Right lung (tissue), 5 donors: Measurements from ENCODE around the gene CCDC158. TPM values are rescaled to one million over a fixed set of nuclear protein-coding genes. Genes with fewer than 3 reads are reported as not detected.
A peak's percentile ranks its signal among the peaks of the same experiment; 100 is the strongest.
"Not testable (repeated sequence)": the region's sequence is repeated elsewhere in the genome, so short reads cannot be mapped to it uniquely, and the experiment has no call there.

ENCODE experiments used
- DNase-seq, 2 donors: peaks; one replicate each; pipeline ENCODE4 v3.0.0-alpha.2; 2013
- polyA plus RNA-seq, 5 donors: library from polyadenylated mRNA; unstranded; fragments of 120-200 nt; gene quantifications; one replicate each; pipeline versions ENCODE4 v1.2.1 to v1.2.3, GENCODE V29; 2013; ENCODE audit warnings: inconsistent platforms in 1 of 5, low replicate concordance in 1 of 5; ENCODE audit not compliant: insufficient read length in 5 of 5, insufficient read depth in 1 of 5

Gene CCDC158
- polyA plus RNA-seq, 5 donors, result 0.72 to 1.8 (median 1.3) TPM

GRCh38 chr4:76373919-76374552 is 46.9 kb downstream of the CCDC158 start:
- DNase-seq, result no peak

- DNase-seq, result no peak
These were observed 54.2 kb downstream of the CCDC158 start for GRCh38 chr4:76366737-76367136.

GRCh38 chr4:76365636-76366035 is 55.3 kb downstream of the CCDC158 start:
- no peak for DNase-seq

- DNase-seq, result no peak
These were observed 56.2 kb downstream of the CCDC158 start for GRCh38 chr4:76364763-76365162.

GRCh38 chr4:76363556-76364290 is 57.2 kb downstream of the CCDC158 start:
- DNase-seq, result no peak

GRCh38 chr4:76361689-76362412 is 59.1 kb downstream of the CCDC158 start:
- no peak for DNase-seq

GRCh38 chr4:76359881-76360466 is 61.0 kb downstream of the CCDC158 start:
- not testable (repeated sequence) for DNase-seq

GRCh38 chr4:76357981-76358380 is 63.0 kb downstream of the CCDC158 start:
- DNase-seq, result no peak

- DNase-seq, result no peak
These were observed 66.1 kb downstream of the CCDC158 start for GRCh38 chr4:76354517-76355473.

- no peak for DNase-seq
These were observed 78.1 kb downstream of the CCDC158 start for GRCh38 chr4:76342803-76343202.

- DNase-seq, result no peak
These were observed 78.8 kb downstream of the CCDC158 start for GRCh38 chr4:76342191-76342590.

- DNase-seq, result no peak
These were observed 79.9 kb downstream of the CCDC158 start for GRCh38 chr4:76341063-76341462.

- peak in 1 of 2 donors; percentile 1 for DNase-seq
These were observed 81.6 kb downstream of the CCDC158 start for GRCh38 chr4:76339364-76339763.

- no peak for DNase-seq
These were observed 86.1 kb downstream of the CCDC158 start for GRCh38 chr4:76334885-76335284.

- no peak for DNase-seq
These were observed 94.4 kb downstream of the CCDC158 start for GRCh38 chr4:76326515-76326914.

- DNase-seq, result no peak
These were observed 95.9 kb downstream of the CCDC158 start for GRCh38 chr4:76325072-76325471.

GRCh38 chr4:76322236-76322635 is 98.7 kb downstream of the CCDC158 start:
- no peak for DNase-seq

GRCh38 chr4:76316131-76316530 is 104.8 kb downstream of the CCDC158 start:
- DNase-seq, result no peak

GRCh38 chr4:76315267-76315918 is 105.5 kb downstream of the CCDC158 start:
- no peak for DNase-seq

GRCh38 chr4:76313547-76313946 is 107.4 kb downstream of the CCDC158 start:
- no peak for DNase-seq

GRCh38 chr4:76312457-76312856 is 108.5 kb downstream of the CCDC158 start:
- no peak for DNase-seq
